Measurements from ENCODE around the gene MPZL1. TPM values are rescaled to one million over a fixed set of nuclear protein-coding genes. Genes with fewer than 3 reads are reported as not detected.

Gene MPZL1
- total RNA-seq, 1 experiment from 2014 or later, result 52.9 TPM

DNA sequence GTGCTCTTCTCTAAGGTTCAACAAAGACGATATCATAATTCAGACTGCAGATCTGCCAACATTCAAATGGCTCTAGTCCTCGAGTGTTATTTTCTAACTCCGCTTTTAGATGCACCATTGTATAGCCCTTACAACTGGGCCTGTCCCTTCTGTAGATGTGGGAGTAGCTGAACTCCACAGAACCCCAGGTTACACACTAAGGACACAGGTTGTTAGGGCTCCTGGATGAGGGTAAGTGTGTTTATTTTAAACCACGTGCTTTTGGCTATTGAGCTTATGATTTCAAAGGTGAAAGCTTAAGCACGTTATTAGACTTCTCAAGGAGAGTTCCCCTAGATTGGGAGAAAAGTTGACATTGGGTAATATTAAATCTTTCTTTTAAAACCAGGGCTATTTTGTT is 64.7 kb downstream of the MPZL1 start (continued):
- TF ChIP-seq, protein P1, sequence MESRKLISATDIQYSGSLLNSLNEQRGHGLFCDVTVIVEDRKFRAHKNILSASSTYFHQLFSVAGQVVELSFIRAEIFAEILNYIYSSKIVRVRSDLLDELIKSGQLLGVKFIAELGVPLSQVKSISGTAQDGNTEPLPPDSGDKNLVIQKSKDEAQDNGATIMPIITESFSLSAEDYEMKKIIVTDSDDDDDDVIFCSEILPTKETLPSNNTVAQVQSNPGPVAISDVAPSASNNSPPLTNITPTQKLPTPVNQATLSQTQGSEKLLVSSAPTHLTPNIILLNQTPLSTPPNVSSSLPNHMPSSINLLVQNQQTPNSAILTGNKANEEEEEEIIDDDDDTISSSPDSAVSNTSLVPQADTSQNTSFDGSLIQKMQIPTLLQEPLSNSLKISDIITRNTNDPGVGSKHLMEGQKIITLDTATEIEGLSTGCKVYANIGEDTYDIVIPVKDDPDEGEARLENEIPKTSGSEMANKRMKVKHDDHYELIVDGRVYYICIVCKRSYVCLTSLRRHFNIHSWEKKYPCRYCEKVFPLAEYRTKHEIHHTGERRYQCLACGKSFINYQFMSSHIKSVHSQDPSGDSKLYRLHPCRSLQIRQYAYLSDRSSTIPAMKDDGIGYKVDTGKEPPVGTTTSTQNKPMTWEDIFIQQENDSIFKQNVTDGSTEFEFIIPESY (IDR thresholded peaks at IDR 0.05; ENCODE audit: extremely low read depth, insufficient replicate concordance, low read length), result no peak

DNA sequence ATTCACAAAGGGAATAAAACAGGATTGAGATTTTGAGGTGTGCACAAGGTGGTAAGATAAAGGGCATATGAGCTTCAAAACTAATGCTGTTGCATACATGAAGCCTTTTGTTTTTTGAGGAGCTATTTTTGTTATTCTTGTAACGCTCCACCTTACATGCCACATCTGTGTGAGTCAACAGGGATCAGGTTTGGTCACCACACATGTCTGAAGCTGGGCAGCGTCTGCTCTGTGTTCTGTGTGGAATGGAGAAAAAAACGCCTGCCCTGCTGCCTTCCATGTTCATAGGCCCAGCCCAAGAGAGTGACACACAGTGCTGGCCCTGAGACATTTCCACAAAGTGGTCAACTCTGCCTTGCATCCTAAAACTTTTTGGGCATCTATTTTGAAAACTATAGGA is 67.7 kb downstream of the MPZL1 start:
- Histone ChIP-seq H3K27ac (ENCODE audit: low read depth, low read length) (no peak overlapping the region), H2AFZ (ENCODE audit: low read depth, low read length, poor library complexity, severe bottlenecking) (no peak overlapping the region), H3K9me3 (ENCODE audit: control insufficient read depth in 1 of 2, insufficient read depth in 1 of 2, low read depth in 1 of 2, low read length in 2 of 2) (no peaks in the 10 kb centered on the region), H3K4me3 (replicated peaks in 1 of 2; ENCODE audit: low read depth in 1 of 2, low read length in 2 of 2) (no peak overlapping the region), H3K36me3 (ENCODE audit: control insufficient read depth in 1 of 2, insufficient read depth in 2 of 2, low read length in 2 of 2) (peaks cover 3 to 21% of the 10 kb centered on the region in 2 experiments; a peak in 2 of 4 replicates), H3K4me1 (ENCODE audit: control insufficient read depth in 1 of 2, insufficient read depth in 2 of 2, low read length in 2 of 2) (no peaks in the 10 kb centered on the region), H3K79me2 (ENCODE audit: insufficient read depth, low read length) (no peaks in the 10 kb centered on the region), H4K20me1 (ENCODE audit: insufficient read depth) (no peaks in the 10 kb centered on the region), H3K9me2 (ENCODE audit: insufficient read depth) (no peaks in the 10 kb centered on the region), H3K27me3 (ENCODE audit: insufficient read depth, low read length) (no peaks in the 10 kb centered on the region), H3K4me2 (ENCODE audit: low read length) (no peak overlapping the region), H3K9ac (ENCODE audit: low read length) (no peak overlapping the region)
- ChIA-PET RAD21 (ENCODE audit: low non-redundant PET in 1 of 2, low total read pairs in 2 of 2, uncharacterized antibody in 2 of 2, unreplicated experiment in 2 of 2) (no interaction called here), CTCF (interaction anchor here (1.0 kb wide), 1 partner anchor 14 kb away, joined by 3 read pairs; no protein-coding TSS in a partner anchor), POLR2A (no interaction called here)
- TF ChIP-seq, protein P1 (IDR thresholded peaks at IDR 0.05; ENCODE audit: extremely low read depth, insufficient replicate concordance, low read length), result no peak
- TF ChIP-seq, protein P2, sequence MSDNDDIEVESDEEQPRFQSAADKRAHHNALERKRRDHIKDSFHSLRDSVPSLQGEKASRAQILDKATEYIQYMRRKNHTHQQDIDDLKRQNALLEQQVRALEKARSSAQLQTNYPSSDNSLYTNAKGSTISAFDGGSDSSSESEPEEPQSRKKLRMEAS (IDR thresholded peaks at IDR 0.05), result no peak
- TF ChIP-seq POLR2AphosphoS5 (IDR thresholded peaks at IDR 0.05; ENCODE audit: low read depth, low read length), result no peak
- TF ChIP-seq ZFX (IDR thresholded peaks at IDR 0.05), result no peak
- TF ChIP-seq, protein P3, sequence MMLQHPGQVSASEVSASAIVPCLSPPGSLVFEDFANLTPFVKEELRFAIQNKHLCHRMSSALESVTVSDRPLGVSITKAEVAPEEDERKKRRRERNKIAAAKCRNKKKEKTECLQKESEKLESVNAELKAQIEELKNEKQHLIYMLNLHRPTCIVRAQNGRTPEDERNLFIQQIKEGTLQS (IDR thresholded peaks at IDR 0.05), result no peak
- TF ChIP-seq YY1 (IDR thresholded peaks at IDR 0.05; ENCODE audit: extremely low read depth, insufficient replicate concordance, low read depth, low read length), result no peak
- TF ChIP-seq FOSL1 (IDR thresholded peaks at IDR 0.05; ENCODE audit: low read depth), result no peak
- no peak for TF ChIP-seq POLR2A (IDR thresholded peaks at IDR 0.05; ENCODE audit: borderline replicate concordance, extremely low read depth, insufficient read depth, insufficient read length)
- TF ChIP-seq EZH2phosphoT487 (IDR thresholded peaks at IDR 0.05; ENCODE audit: borderline replicate concordance), result no peak
- TF ChIP-seq ELF1 (IDR thresholded peaks at IDR 0.05; ENCODE audit: borderline replicate concordance, low read depth), result no peak
- no peak for TF ChIP-seq SIN3A (IDR thresholded peaks at IDR 0.05; ENCODE audit: low read depth)
- TF ChIP-seq SRF (IDR thresholded peaks at IDR 0.05; ENCODE audit: low read depth), result no peak
- TF ChIP-seq EZH2 (IDR thresholded peaks at IDR 0.05), result no peak
- no TSS peak for BruUV-seq (replicated peaks)
- intact Hi-C loops (cut with micrococcal nuclease), result no loop called here
- no peak for ATAC-seq
- no peak for DNase-seq (ENCODE audit: low read depth, low spot score)
